ENCODE measurements around the gene TM9SF4. TPM values are rescaled to one million over a fixed set of nuclear protein-coding genes. Genes with fewer than 3 reads are reported as not detected.

Gene TM9SF4
- total and polyA plus RNA-seq, 4 donors: 18.4 to 46.6 (median 38.5) TPM

DNA sequence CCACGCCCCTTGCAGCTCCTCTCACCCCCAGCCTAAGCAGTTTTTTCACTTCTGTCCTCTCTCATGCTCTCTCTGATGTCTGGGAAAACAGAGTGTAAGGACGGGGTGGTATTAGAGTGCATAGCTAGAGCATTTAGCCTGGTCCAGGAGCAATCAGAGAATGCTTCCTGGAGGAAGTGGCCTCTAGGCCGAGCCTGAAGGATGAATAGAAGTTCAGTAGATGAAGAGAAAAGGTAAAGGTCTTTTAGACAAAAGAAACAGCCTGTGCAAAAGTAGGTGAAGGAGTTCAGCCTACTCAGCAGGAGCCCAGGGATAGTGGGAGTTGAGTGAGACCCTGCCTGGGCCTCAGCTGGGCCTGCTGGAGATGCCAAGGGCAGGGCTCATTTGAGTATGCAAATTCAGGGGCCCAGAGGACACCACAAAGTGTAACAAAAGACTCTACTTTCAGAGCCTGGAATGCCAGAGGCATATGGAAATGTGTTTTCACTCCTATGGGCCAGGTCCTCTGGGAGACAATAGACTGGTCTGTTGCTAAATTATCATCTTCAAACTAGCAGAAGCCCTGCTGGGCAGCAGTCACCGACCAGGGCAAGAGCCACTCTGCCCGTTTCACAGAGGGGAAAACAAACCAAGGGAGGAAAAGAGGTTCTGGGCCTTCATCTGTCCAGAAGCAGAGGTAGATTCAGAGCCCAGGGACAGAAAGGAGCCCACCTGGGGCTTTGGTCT lies 19.7 kb upstream of the TM9SF4 start:
- H3K27ac ChIP-seq (ENCODE audit: low read depth in 1 of 2, low read length in 1 of 2): no peak overlapping the region
- ATAC-seq (ENCODE audit: insufficient read depth, low FRiP score): no peak
- WGBS, 2 donors: 70 to 85% methylated on average over 5 of the region's 5 CpGs

DNA sequence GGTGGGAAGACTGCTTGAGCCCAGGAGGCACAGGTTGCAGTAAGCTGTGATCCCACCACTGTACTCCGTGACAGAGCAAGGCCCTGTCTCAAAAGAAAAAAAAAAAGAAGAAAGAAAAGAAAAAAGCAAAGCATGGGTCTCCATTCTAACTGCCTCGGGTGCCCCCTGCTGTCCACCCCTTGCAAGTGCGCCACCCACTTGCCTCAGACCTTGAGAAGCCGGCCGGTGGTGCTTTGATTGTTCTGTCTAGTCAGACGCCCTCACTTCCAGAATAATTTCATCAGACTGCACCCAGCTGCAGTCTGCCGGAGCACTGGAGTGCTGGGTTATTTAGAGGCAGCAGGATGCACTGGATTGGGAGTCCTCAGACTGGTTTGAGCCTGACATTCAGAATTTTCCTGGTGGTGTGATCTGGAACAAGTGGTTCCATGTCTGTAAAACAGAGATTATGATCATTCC lies 17.6 kb upstream of the TM9SF4 start:
- H3K27ac ChIP-seq (ENCODE audit: low read depth in 1 of 2, low read length in 1 of 2): no peak overlapping the region

More for the DNA sequence above, 19.7 kb upstream of the TM9SF4 start:
- TF ChIP-seq, protein P1, sequence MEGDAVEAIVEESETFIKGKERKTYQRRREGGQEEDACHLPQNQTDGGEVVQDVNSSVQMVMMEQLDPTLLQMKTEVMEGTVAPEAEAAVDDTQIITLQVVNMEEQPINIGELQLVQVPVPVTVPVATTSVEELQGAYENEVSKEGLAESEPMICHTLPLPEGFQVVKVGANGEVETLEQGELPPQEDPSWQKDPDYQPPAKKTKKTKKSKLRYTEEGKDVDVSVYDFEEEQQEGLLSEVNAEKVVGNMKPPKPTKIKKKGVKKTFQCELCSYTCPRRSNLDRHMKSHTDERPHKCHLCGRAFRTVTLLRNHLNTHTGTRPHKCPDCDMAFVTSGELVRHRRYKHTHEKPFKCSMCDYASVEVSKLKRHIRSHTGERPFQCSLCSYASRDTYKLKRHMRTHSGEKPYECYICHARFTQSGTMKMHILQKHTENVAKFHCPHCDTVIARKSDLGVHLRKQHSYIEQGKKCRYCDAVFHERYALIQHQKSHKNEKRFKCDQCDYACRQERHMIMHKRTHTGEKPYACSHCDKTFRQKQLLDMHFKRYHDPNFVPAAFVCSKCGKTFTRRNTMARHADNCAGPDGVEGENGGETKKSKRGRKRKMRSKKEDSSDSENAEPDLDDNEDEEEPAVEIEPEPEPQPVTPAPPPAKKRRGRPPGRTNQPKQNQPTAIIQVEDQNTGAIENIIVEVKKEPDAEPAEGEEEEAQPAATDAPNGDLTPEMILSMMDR (IDR thresholded peaks at IDR 0.05; ENCODE audit: control extremely low read depth, extremely low read depth): no peak
- H3K27me3 ChIP-seq (ENCODE audit: control insufficient read depth in 3 of 3, insufficient read depth in 3 of 3, low read length in 2 of 3): peaks cover 0 to 3% (median 0%) of the 10 kb centered on the region in 3 donors
- H3K9me3 ChIP-seq (ENCODE audit: control insufficient read depth in 4 of 4, insufficient read depth in 3 of 4, low read length in 3 of 4): peaks cover 0 to 4% (median 0%) of the 10 kb centered on the region in 4 donors
- no peak overlapping the region for H3K9ac ChIP-seq (ENCODE audit: insufficient read depth in 1 of 2, low read length in 2 of 2)
- H3K36me3 ChIP-seq (ENCODE audit: control insufficient read depth in 4 of 4, insufficient read depth in 4 of 4, low read length in 4 of 4): peaks cover 0 to 3% (median 0%) of the 10 kb centered on the region in 4 donors
- no peaks in the 10 kb centered on the region for H3K4me1 ChIP-seq (ENCODE audit: control insufficient read depth in 5 of 5, insufficient read depth in 5 of 5, low read length in 5 of 5)
- H3K4me3 ChIP-seq: no peak overlapping the region
- DNase-seq: no peak

DNA sequence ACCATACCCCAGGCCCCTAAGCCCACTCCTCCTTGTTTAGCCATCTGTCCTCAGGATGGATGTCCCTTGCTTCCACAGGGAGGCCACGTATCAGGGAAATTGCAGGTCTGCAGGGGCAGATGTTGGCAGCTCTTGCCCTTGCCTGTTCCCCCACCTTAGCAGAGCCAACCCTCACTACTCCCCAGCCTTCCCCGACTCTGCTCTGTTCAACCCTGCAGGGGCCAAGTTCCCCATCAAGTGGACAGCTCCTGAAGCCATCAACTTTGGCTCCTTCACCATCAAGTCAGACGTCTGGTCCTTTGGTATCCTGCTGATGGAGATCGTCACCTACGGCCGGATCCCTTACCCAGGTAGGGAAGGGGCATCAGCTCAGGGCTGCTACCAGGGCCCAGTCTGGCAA lies 10.7 kb upstream of the TM9SF4 start:
- peaks cover 0 to 5% (median 0%) of the 10 kb centered on the region in 3 donors for H3K27me3 ChIP-seq (ENCODE audit: control insufficient read depth in 3 of 3, insufficient read depth in 3 of 3, low read length in 2 of 3)
- DNase-seq (no peak), ATAC-seq (ENCODE audit: insufficient read depth, low FRiP score) (no peak)
- no peak overlapping the region for H3K27ac ChIP-seq (ENCODE audit: low read depth in 1 of 2, low read length in 1 of 2)
- TF ChIP-seq, protein P1 (IDR thresholded peaks at IDR 0.05; ENCODE audit: control extremely low read depth, extremely low read depth): no peak
- no peak overlapping the region for H3K9ac ChIP-seq (ENCODE audit: insufficient read depth in 1 of 2, low read length in 2 of 2)
- peaks cover 0 to 4% (median 0%) of the 10 kb centered on the region in 4 donors for H3K36me3 ChIP-seq (ENCODE audit: control insufficient read depth in 4 of 4, insufficient read depth in 4 of 4, low read length in 4 of 4)
- no peaks in the 10 kb centered on the region for H3K4me1 ChIP-seq (ENCODE audit: control insufficient read depth in 5 of 5, insufficient read depth in 5 of 5, low read length in 5 of 5)
- H3K4me3 ChIP-seq: no peak overlapping the region
- no peaks in the 10 kb centered on the region for H3K9me3 ChIP-seq (ENCODE audit: control insufficient read depth in 4 of 4, insufficient read depth in 3 of 4, low read length in 3 of 4)
- WGBS, 2 donors: 78 to 89% methylated on average over 6 of the region's 6 CpGs

More for the DNA sequence above, 17.6 kb upstream of the TM9SF4 start:
- DNase-seq (peak; percentile 76 to 79 (median 77)), ATAC-seq (ENCODE audit: insufficient read depth, low FRiP score) (peak; percentile 83)
- peaks cover 0 to 4% (median 0%) of the 10 kb centered on the region in 4 donors for H3K9me3 ChIP-seq (ENCODE audit: control insufficient read depth in 4 of 4, insufficient read depth in 3 of 4, low read length in 3 of 4)
- peaks cover 0 to 3% (median 0%) of the 10 kb centered on the region in 4 donors for H3K36me3 ChIP-seq (ENCODE audit: control insufficient read depth in 4 of 4, insufficient read depth in 4 of 4, low read length in 4 of 4)
- H3K4me1 ChIP-seq (ENCODE audit: control insufficient read depth in 5 of 5, insufficient read depth in 5 of 5, low read length in 5 of 5): no peaks in the 10 kb centered on the region
- TF ChIP-seq, protein P1 (IDR thresholded peaks at IDR 0.05; ENCODE audit: control extremely low read depth, extremely low read depth): peak; percentile 67
- no peak overlapping the region for H3K4me3 ChIP-seq
- WGBS, 2 donors: 2 to 4% methylated on average over 7 of the region's 7 CpGs
- no peak overlapping the region for H3K9ac ChIP-seq (ENCODE audit: insufficient read depth in 1 of 2, low read length in 2 of 2)
- H3K27me3 ChIP-seq (ENCODE audit: control insufficient read depth in 3 of 3, insufficient read depth in 3 of 3, low read length in 2 of 3): peaks cover 0 to 3% (median 0%) of the 10 kb centered on the region in 3 donors
